Upper lobe of left lung (tissue), 4 donors: ENCODE results near the gene ILKAP.

Source experiments
- CTCF ChIP-seq, 6 experiments: fragments of 450-650 bp in 4 of 6; fragments of 200-600 bp in 2 of 6; sonication (generic) in 2 of 6; IDR thresholded peaks; one replicate each; pipeline ENCODE4 v1.5.1; 2016 to 2019; ENCODE audit warnings: antibody characterized with exemption in 6 of 6
- EP300 ChIP-seq, 4 donors: sonication (generic); formaldehyde crosslinking; IDR thresholded peaks; one replicate each; pipeline ENCODE4 v1.5.1; 2017; ENCODE audit warnings: antibody characterized with exemption in 4 of 4, control low read depth in 2 of 4
- POLR2A ChIP-seq, 4 donors: fragments of 450-650 bp; IDR thresholded peaks; one replicate each; pipeline ENCODE4 v1.5.1; 2016 to 2017; ENCODE audit warnings: antibody characterized with exemption in 4 of 4, mild to moderate bottlenecking in 2 of 4
- POLR2AphosphoS5 ChIP-seq, 2 donors: sonication (generic); formaldehyde crosslinking; IDR thresholded peaks; one replicate each; pipeline ENCODE4 v1.5.1; 2017; ENCODE audit warnings: antibody characterized with exemption in 2 of 2

GRCh38 chr2:238135601-238136150 lies 67.8 kb downstream of the ILKAP start:
- TF ChIP-seq CTCF (IDR thresholded peaks at IDR 0.05), result no peak
- no peak for TF ChIP-seq POLR2A (IDR thresholded peaks at IDR 0.05)
- no peak for TF ChIP-seq EP300 (IDR thresholded peaks at IDR 0.05)
- TF ChIP-seq POLR2AphosphoS5 (IDR thresholded peaks at IDR 0.05), result no peak
